Effector memory CD8-positive, alpha-beta T cell (primary cell): Measurements from ENCODE around the gene TYROBP.
"Not testable (repeated sequence)": the region's sequence is repeated elsewhere in the genome, so short reads cannot be mapped to it uniquely, and the experiment has no call there.

Experiments used
- ATAC-seq: fragments of 150-1000 bp; cut with Tn5 transposase; replicated peaks from 2 replicates; pipeline ENCODE4 v1.10.0; 2021; ENCODE audit warnings: mild to moderate bottlenecking, moderate library complexity
- DNase-seq, 3 experiments: peaks; one replicate each; pipeline ENCODE4 v3.0.0; 2021
- H3K27ac Mint-ChIP-seq, 2 donors: one replicate each; pipeline ENCODE4 v1.8.0; 2022; ENCODE audit warnings: mild to moderate bottlenecking in 2 of 2, mixed read lengths in 2 of 2, moderate library complexity in 2 of 2
- H3K27me3 Mint-ChIP-seq, 2 donors: one replicate each; pipeline ENCODE4 v1.8.0; 2022; ENCODE audit warnings: mixed read lengths in 2 of 2
- H3K36me3 Mint-ChIP-seq: one replicate; pipeline ENCODE4 v1.8.0; 2022; ENCODE audit warnings: mild to moderate bottlenecking, moderate library complexity, mixed read lengths; ENCODE audit not compliant: insufficient read depth
- H3K4me1 Mint-ChIP-seq, 2 donors: one replicate each; pipeline ENCODE4 v1.8.0; 2022; ENCODE audit warnings: low read depth in 2 of 2, mixed read lengths in 2 of 2
- H3K4me3 Mint-ChIP-seq, 2 donors: one replicate each; pipeline ENCODE4 v1.8.0; 2022; ENCODE audit warnings: mild to moderate bottlenecking in 2 of 2, mixed read lengths in 2 of 2, moderate library complexity in 2 of 2
- H3K9me3 Mint-ChIP-seq, 2 donors: one replicate each; pipeline ENCODE4 v1.8.0; 2022; ENCODE audit warnings: mixed read lengths in 2 of 2
- total RNA-seq, 9 experiments: gene quantifications; one replicate each; lab custom pipeline; 2026; lab: John Stamatoyannopoulos, UW

TYROBP gene
- 0 to 6.3 (median 0) reads per million in 9 experiments for total RNA-seq

- ATAC-seq = no peak
- Mint-ChIP-seq H3K27ac (peak within 1 kb of the TSS; percentile 82 to 85), H3K4me3 (peak within 1 kb of the TSS; percentile 64 to 80), H3K36me3 (peaks cover 14% of the 10 kb centered on the region), H3K9me3 (no peaks in the 10 kb centered on the region), H3K27me3 (no peaks in the 10 kb centered on the region), H3K4me1 (peaks cover 36 to 42% of the 10 kb centered on the region in 2 donors)
- DNase-seq = no peak
These were observed at the start of gene TYROBP for GRCh38 chr19:35908010-35908441. TSS of gene TYROBP (minus strand) at chr19:35908295. CDS start at chr19:35908228, 67 bp downstream.

- H3K36me3 Mint-ChIP-seq, H3K9me3 Mint-ChIP-seq, DNase-seq, H3K27me3 Mint-ChIP-seq, ATAC-seq: not testable (repeated sequence)
- Mint-ChIP-seq H3K4me3 (peak overlapping the region in 1 of 2 donors; percentile 28), H3K27ac (peak overlapping the region in 1 of 2 donors; percentile 58), H3K4me1 (peaks cover 35 to 42% of the 10 kb centered on the region in 2 donors)
These were observed 49.3 kb upstream of the TYROBP start for GRCh38 chr19:35957411-35957810.

GRCh38 chr19:35955881-35956634, 48.0 kb upstream of the TYROBP start:
- H3K27me3 Mint-ChIP-seq = no peaks in the 10 kb centered on the region
- no peak for ATAC-seq
- peak overlapping the region in 1 of 2 donors; percentile 69 for H3K27ac Mint-ChIP-seq
- peak overlapping the region in 1 of 2 donors; percentile 76 for H3K4me3 Mint-ChIP-seq
- no peaks in the 10 kb centered on the region for H3K9me3 Mint-ChIP-seq
- peaks cover 5% of the 10 kb centered on the region for H3K36me3 Mint-ChIP-seq
- H3K4me1 Mint-ChIP-seq = peaks cover 39 to 52% of the 10 kb centered on the region in 2 donors
- DNase-seq = no peak

- Mint-ChIP-seq H3K27me3 (no peaks in the 10 kb centered on the region), H3K27ac (peak overlapping the region; percentile 36 to 90), H3K4me1 (peaks cover 36 to 51% of the 10 kb centered on the region in 2 donors), H3K9me3 (no peaks in the 10 kb centered on the region), H3K4me3 (no peak overlapping the region), H3K36me3 (peaks cover 20% of the 10 kb centered on the region)
- ATAC-seq = no peak
- DNase-seq = no peak
These were observed 41.0 kb upstream of the TYROBP start for GRCh38 chr19:35949131-35949530.

- Mint-ChIP-seq H3K27me3 (no peaks in the 10 kb centered on the region), H3K36me3 (peaks cover 24% of the 10 kb centered on the region), H3K27ac (peak overlapping the region; percentile 83 to 92), H3K4me1 (peaks cover 20 to 37% of the 10 kb centered on the region in 2 donors), H3K9me3 (no peaks in the 10 kb centered on the region), H3K4me3 (no peak overlapping the region)
- DNase-seq (no peak), ATAC-seq (no peak)
These were observed 38.1 kb upstream of the TYROBP start for GRCh38 chr19:35946203-35946602.

- peaks cover 21 to 33% of the 10 kb centered on the region in 2 donors for H3K4me1 Mint-ChIP-seq
- H3K9me3 Mint-ChIP-seq = no peaks in the 10 kb centered on the region
- ATAC-seq = no peak
- H3K36me3 Mint-ChIP-seq = peaks cover 26% of the 10 kb centered on the region
- peak overlapping the region in 1 of 2 donors; percentile 83 for H3K27ac Mint-ChIP-seq
- no peak overlapping the region for H3K4me3 Mint-ChIP-seq
- no peak for DNase-seq
- H3K27me3 Mint-ChIP-seq = no peaks in the 10 kb centered on the region
These were observed 37.2 kb upstream of the TYROBP start for GRCh38 chr19:35945121-35945790.

GRCh38 chr19:35944556-35944955, 36.5 kb upstream of the TYROBP start:
- no peak overlapping the region for H3K27ac Mint-ChIP-seq
- H3K4me3 Mint-ChIP-seq = no peak overlapping the region
- no peak for ATAC-seq

GRCh38 chr19:35943321-35944301, 35.5 kb upstream of the TYROBP start:
- no peak for DNase-seq
- H3K27me3 Mint-ChIP-seq = no peaks in the 10 kb centered on the region
- ATAC-seq = no peak
- H3K9me3 Mint-ChIP-seq = no peaks in the 10 kb centered on the region
- H3K36me3 Mint-ChIP-seq = peaks cover 36% of the 10 kb centered on the region
- peaks cover 19 to 28% of the 10 kb centered on the region in 2 donors for H3K4me1 Mint-ChIP-seq
- peak overlapping the region in 1 of 2 donors; percentile 1 for H3K27ac Mint-ChIP-seq
- H3K4me3 Mint-ChIP-seq = no peak overlapping the region

More at GRCh38 chr19:35944556-35944955, 36.5 kb upstream of the TYROBP start:
- no peak for DNase-seq
- Mint-ChIP-seq H3K9me3 (no peaks in the 10 kb centered on the region), H3K4me1 (peaks cover 19 to 26% of the 10 kb centered on the region in 2 donors), H3K36me3 (peaks cover 30% of the 10 kb centered on the region), H3K27me3 (no peaks in the 10 kb centered on the region)

- Mint-ChIP-seq H3K4me3 (no peak overlapping the region), H3K27ac (no peak overlapping the region), H3K4me1 (peaks cover 24 to 36% of the 10 kb centered on the region in 2 donors), H3K27me3 (no peaks in the 10 kb centered on the region), H3K9me3 (no peaks in the 10 kb centered on the region), H3K36me3 (peaks cover 29% of the 10 kb centered on the region)
- ATAC-seq (no peak), DNase-seq (no peak)
These were observed 34.1 kb upstream of the TYROBP start for GRCh38 chr19:35942235-35942634.

- no peaks in the 10 kb centered on the region for H3K9me3 Mint-ChIP-seq
- no peak overlapping the region for H3K4me3 Mint-ChIP-seq
- no peak for DNase-seq
- peaks cover 22% of the 10 kb centered on the region for H3K36me3 Mint-ChIP-seq
- no peaks in the 10 kb centered on the region for H3K27me3 Mint-ChIP-seq
- no peak for ATAC-seq
- H3K27ac Mint-ChIP-seq = no peak overlapping the region
- peaks cover 23 to 38% of the 10 kb centered on the region in 2 donors for H3K4me1 Mint-ChIP-seq
These were observed 32.7 kb upstream of the TYROBP start for GRCh38 chr19:35940839-35941238.

- Mint-ChIP-seq H3K4me3 (no peak overlapping the region), H3K4me1 (peaks cover 24 to 39% of the 10 kb centered on the region in 2 donors), H3K9me3 (no peaks in the 10 kb centered on the region), H3K36me3 (peaks cover 22% of the 10 kb centered on the region), H3K27ac (no peak overlapping the region), H3K27me3 (no peaks in the 10 kb centered on the region)
- ATAC-seq = no peak
- no peak for DNase-seq
These were observed 32.1 kb upstream of the TYROBP start for GRCh38 chr19:35940078-35940775.

- Mint-ChIP-seq H3K36me3 (peaks cover 22% of the 10 kb centered on the region), H3K27ac (peak overlapping the region in 1 of 2 donors; percentile 77), H3K9me3 (no peaks in the 10 kb centered on the region), H3K4me1 (peaks cover 24 to 39% of the 10 kb centered on the region in 2 donors), H3K27me3 (no peaks in the 10 kb centered on the region), H3K4me3 (peak overlapping the region in 1 of 2 donors; percentile 86)
- DNase-seq (no peak), ATAC-seq (no peak)
These were observed 31.4 kb upstream of the TYROBP start for GRCh38 chr19:35939307-35940077.
